Heart left ventricle (tissue), 13 donors: Measurements from ENCODE around the gene LRIT1.

ENCODE experiments used
- CTCF ChIP-seq, 12 donors: fragments of 200-600 bp; sonication (generic) in 4 of 12; IDR thresholded peaks; one replicate each; pipeline versions ENCODE4 v1.5.0 to v1.8.0; 2018 to 2022; ENCODE audit warnings: antibody characterized with exemption in 12 of 12, mild to moderate bottlenecking in 5 of 12
- POLR2A ChIP-seq, 2 donors: fragments of 450-650 bp; IDR thresholded peaks; one replicate each; pipeline ENCODE4 v1.6.1; 2017; ENCODE audit warnings: antibody characterized with exemption in 2 of 2, mild to moderate bottlenecking in 2 of 2, moderate library complexity in 2 of 2
- donor health status: ischemic (EF 13 %, LVEDD 7.1; RV severe dilation, severe dysfunction).
- donor health status: DM: no; HTN: yes; CAD: no.
- donor health status: DM: no; HTN: no; CAD: no.
- donor health status: ischemic (EF 25% LVEDD 6.9; RV normal size, moderate dysfunction).
- donor health status: ischemic (EF 25% LVEDD 5.7; RV mildly dilated, moderate dysfunction).
- donor health status: ischemic (EF 35%, LVEDD 5.7; RV mildly dilated, moderate dysfunction).
- donor health status: nonischemic (EF 11% LVEDD 7.7; RV severe dilation, severe dysfunction).
- donor health status: DM: yes; HTN: yes; CAD: no.
- donor health status: PGD.
- donor health status: ischemic (EF 29% LVEDD 5.4; RV normal size, mild dysfunction).
- donor health status: nonischemic (EF 23%, LVEDD 6.1; RV moderate dilation, normal function).

GRCh38 chr10:84224411-84225028 lies 16.8 kb downstream of the LRIT1 start:
- TF ChIP-seq POLR2A (IDR thresholded peaks at IDR 0.05) (no peak), CTCF (IDR thresholded peaks at IDR 0.05) (no peak)
